Testis (tissue), 2 donors: ENCODE results near the gene FIGNL2.

Experiments used
- CTCF ChIP-seq, 3 experiments: fragments of 450-650 bp in 2 of 3; fragments of 200-600 bp in 1 of 3; sonication (generic) in 1 of 3; IDR thresholded peaks; one replicate each; pipeline ENCODE4 v1.5.1; 2016 to 2019; ENCODE audit warnings: antibody characterized with exemption in 3 of 3, mild to moderate bottlenecking in 2 of 3, moderate library complexity in 1 of 3
- POLR2A ChIP-seq: fragments of 450-650 bp; IDR thresholded peaks from one replicate; pipeline ENCODE4 v1.6.1; 2017; ENCODE audit warnings: antibody characterized with exemption, mild to moderate bottlenecking, moderate library complexity

- TF ChIP-seq CTCF (IDR thresholded peaks at IDR 0.05) (no peak), POLR2A (no peak)
Observed at GRCh38 chr12:51834411-51834810, 14.1 kb downstream of the FIGNL2 start.
